GM12878 (cell line): ENCODE results near the gene COL4A1. TPM values are rescaled to one million over a fixed set of nuclear protein-coding genes. Genes with fewer than 3 reads are reported as not detected.

ENCODE experiments used
- ATF3 ChIP-seq: IDR thresholded peaks from 2 replicates; pipeline ENCODE4 v1.6.1; 2011; ENCODE audit warnings: low read depth, mild to moderate bottlenecking, low read length, moderate library complexity, borderline replicate concordance; ENCODE audit errors: extremely low read depth
- BACH1 ChIP-seq: fragments of 450-650 bp; IDR thresholded peaks from 2 replicates; pipeline ENCODE4 v1.6.1; 2017; ENCODE audit warnings: mild to moderate bottlenecking, borderline replicate concordance
- BCLAF1 ChIP-seq: fragments of 450-650 bp; IDR thresholded peaks from 2 replicates; pipeline ENCODE4 v1.6.1; 2017; ENCODE audit warnings: antibody characterized with exemption, mild to moderate bottlenecking, moderate library complexity
- CREM ChIP-seq: IDR thresholded peaks from 2 replicates; pipeline ENCODE4 v1.6.1; 2014; ENCODE audit warnings: antibody characterized with exemption, low read depth
- CTCF ChIP-seq, 3 experiments: IDR thresholded peaks in 2 of 3; conservative IDR thresholded peaks in 1 of 3; 2 replicates each; pipeline ENCODE4 v1.5.1; 2011; ENCODE audit warnings: low read depth in 3 of 3, low read length in 3 of 3, mild to moderate bottlenecking in 3 of 3, control low read depth in 2 of 3, moderate library complexity in 2 of 3, inconsistent platforms in 1 of 3, mixed read lengths in 1 of 3; ENCODE audit not compliant: control insufficient read depth in 2 of 3, insufficient read depth in 1 of 3; ENCODE audit errors: extremely low read depth in 1 of 3
- E4F1 ChIP-seq: fragments of 450-650 bp; IDR thresholded peaks from 2 replicates; pipeline ENCODE4 v1.6.1; 2018; ENCODE audit warnings: borderline replicate concordance, mild to moderate bottlenecking; ENCODE audit not compliant: partially characterized antibody
- EGR1 ChIP-seq, 2 experiments: IDR thresholded peaks; 1 replicate in 1 of 2; 2 replicates in 1 of 2; pipeline ENCODE4 v1.6.1; 2011 to 2012; ENCODE audit warnings: low read depth in 2 of 2, low read length in 2 of 2, borderline replicate concordance in 1 of 2, mild to moderate bottlenecking in 1 of 2, moderate library complexity in 1 of 2
- GATAD2B ChIP-seq: fragments of 450-650 bp; conservative IDR thresholded peaks from 2 replicates; pipeline ENCODE4 v1.6.1; 2017; ENCODE audit warnings: low read depth, mild to moderate bottlenecking, moderate library complexity
- IRF4 ChIP-seq: IDR thresholded peaks from 2 replicates; pipeline ENCODE4 v1.6.1; 2011; ENCODE audit warnings: low read depth, low read length
- IRF5 ChIP-seq: fragments of 450-650 bp; IDR thresholded peaks from 2 replicates; pipeline ENCODE4 v1.6.1; 2017; ENCODE audit warnings: borderline replicate concordance
- MXI1 ChIP-seq: fragments of 150-350 bp; IDR thresholded peaks from 2 replicates; pipeline ENCODE4 v1.6.1; 2011; ENCODE audit warnings: low read depth, mild to moderate bottlenecking, inconsistent platforms, low read length, improper control_type of control experiment
- MYB ChIP-seq: fragments of 150-350 bp; IDR thresholded peaks from 2 replicates; pipeline ENCODE4 v1.6.1; 2014; ENCODE audit warnings: mild to moderate bottlenecking, low read depth, low read length, borderline replicate concordance
- PML ChIP-seq: IDR thresholded peaks from 2 replicates; pipeline ENCODE4 v1.6.1; 2012; ENCODE audit warnings: low read length, inconsistent platforms
- RAD21 ChIP-seq: IDR thresholded peaks from 2 replicates; pipeline ENCODE4 v1.6.1; 2011; ENCODE audit warnings: mild to moderate bottlenecking, low read depth, low read length, moderate library complexity; ENCODE audit not compliant: insufficient read depth
- RCOR1 ChIP-seq: conservative IDR thresholded peaks from 2 replicates; pipeline ENCODE4 v1.6.1; 2012; ENCODE audit warnings: low read depth, low read length, improper control_type of control experiment
- SKIL ChIP-seq: fragments of 450-650 bp; IDR thresholded peaks from 2 replicates; pipeline ENCODE4 v1.6.1; 2017; ENCODE audit warnings: mild to moderate bottlenecking, low read depth, inconsistent platforms; ENCODE audit not compliant: poor library complexity, severe bottlenecking
- TARDBP ChIP-seq: IDR thresholded peaks from 2 replicates; pipeline ENCODE4 v1.6.1; 2016; ENCODE audit warnings: borderline replicate concordance
- WRNIP1 ChIP-seq: IDR thresholded peaks from 2 replicates; pipeline ENCODE4 v1.6.1; 2011; ENCODE audit warnings: low read depth, low read length, improper control_type of control experiment, borderline replicate concordance
- YBX1 ChIP-seq: fragments of 450-650 bp; IDR thresholded peaks from 2 replicates; pipeline ENCODE4 v1.6.1; 2016; ENCODE audit warnings: antibody characterized with exemption
- polyA plus RNA-seq, 11 experiments: library from polyadenylated mRNA; depleted of rRNA in 4 of 11; unstranded in 6 of 11; stranded (reverse) in 5 of 11; fragments of >200 nt; fragmentation: Nextera tagmentation in 4 of 11; fragmentation: Illumina TruSeq in 1 of 11; extraction: Ambion mirVana in 4 of 11; extraction: Trizol in 1 of 11; gene quantifications; 1 replicate in 1 of 11; 2 replicates in 10 of 11; pipeline versions ENCODE4 v1.2.1 to v1.2.3, GENCODE V29; 2011 to 2016; ENCODE audit warnings: inconsistent platforms in 2 of 11, missing spikeins in 2 of 11, low read depth in 1 of 11
- total RNA-seq, 4 experiments: library from RNA; depleted of rRNA in 3 of 4; stranded (reverse); fragments of >200 nt in 3 of 4; fragmentation: Illumina TruSeq in 1 of 4; extraction: Trizol in 1 of 4; gene quantifications; 2 replicates each; pipeline versions ENCODE4 v1.2.1 to v1.2.3, GENCODE V29; 2013 to 2021

The COL4A1 gene
- total and polyA plus RNA-seq, 10 of the 15 experiments (the other 5 are each of a cell fraction or from before 2014, with no cell fraction given) = 0.07 to 0.31 (median 0.13) TPM; not detected in 6

GRCh38 chr13:110137680-110138009 is 169.3 kb downstream of the COL4A1 start (continued):
- TF ChIP-seq SKIL = no peak
- TF ChIP-seq MYB = no peak
- no peak for TF ChIP-seq YBX1
- TF ChIP-seq TARDBP = no peak
- TF ChIP-seq MXI1 = no peak; the same call in 1 of the 2 replicates
- TF ChIP-seq IRF4 = no peak
- TF ChIP-seq IRF5 = no peak
- 0 out of 2 replicates have a peak, but pooled peaks have one; percentile 26 for TF ChIP-seq PML
- TF ChIP-seq BCLAF1 = no peak
- TF ChIP-seq ATF3 = no peak
- TF ChIP-seq GATAD2B = no peak
- TF ChIP-seq CTCF (IDR thresholded peaks at IDR 0.05 in 2 of 3, conservative IDR thresholded peaks at IDR 0.05 in 1 of 3; ENCODE audit: control insufficient read depth in 2 of 3, extremely low read depth in 1 of 3, insufficient read depth in 1 of 3, low read depth in 3 of 3, low read length in 3 of 3) = peak; percentile 52 to 77 (median 56); a peak in 5 of 6 replicates
- no peak for TF ChIP-seq WRNIP1
- TF ChIP-seq EGR1 (IDR thresholded peaks at IDR 0.05; ENCODE audit: borderline replicate concordance in 1 of 2, low read depth in 2 of 2, low read length in 2 of 2) = peak in 1 of 2 experiments; percentile 86; a peak in 2 of 3 replicates
- peak; percentile 72 for TF ChIP-seq RAD21
- no peak for TF ChIP-seq BACH1
- no peak for TF ChIP-seq E4F1
- TF ChIP-seq CREM = peak; percentile 50; the same call in 1 of the 2 replicates
- no peak for TF ChIP-seq RCOR1
